ENCODE data around the gene GPR27. TPM values are rescaled to one million over a fixed set of nuclear protein-coding genes. Genes with fewer than 3 reads are reported as not detected.

GPR27 gene
- total RNA-seq, 6 experiments from 2014 or later, result 0.09 to 0.37 (median 0.12) TPM; not detected in 1

DNA sequence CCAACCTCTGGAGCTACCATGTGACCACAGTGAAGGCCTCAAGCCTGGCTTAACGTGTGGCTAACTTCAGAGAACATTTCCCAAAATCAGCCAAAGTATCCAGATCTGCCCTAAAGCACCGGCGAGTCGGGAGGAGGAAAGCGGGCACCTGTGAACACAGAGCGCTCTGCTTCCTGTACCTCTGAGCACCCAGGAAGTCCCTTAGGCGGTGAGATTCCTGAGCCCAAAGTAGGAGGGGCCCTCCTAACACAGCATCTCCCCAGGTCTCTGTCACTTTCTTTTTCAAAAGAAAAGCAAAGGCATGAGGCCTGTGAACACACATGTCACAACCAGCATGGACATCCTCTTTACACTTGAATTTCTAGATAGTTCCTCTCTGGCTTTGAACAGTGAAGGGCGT, 27.5 kb upstream of the GPR27 start:
- TF ChIP-seq, protein P1, sequence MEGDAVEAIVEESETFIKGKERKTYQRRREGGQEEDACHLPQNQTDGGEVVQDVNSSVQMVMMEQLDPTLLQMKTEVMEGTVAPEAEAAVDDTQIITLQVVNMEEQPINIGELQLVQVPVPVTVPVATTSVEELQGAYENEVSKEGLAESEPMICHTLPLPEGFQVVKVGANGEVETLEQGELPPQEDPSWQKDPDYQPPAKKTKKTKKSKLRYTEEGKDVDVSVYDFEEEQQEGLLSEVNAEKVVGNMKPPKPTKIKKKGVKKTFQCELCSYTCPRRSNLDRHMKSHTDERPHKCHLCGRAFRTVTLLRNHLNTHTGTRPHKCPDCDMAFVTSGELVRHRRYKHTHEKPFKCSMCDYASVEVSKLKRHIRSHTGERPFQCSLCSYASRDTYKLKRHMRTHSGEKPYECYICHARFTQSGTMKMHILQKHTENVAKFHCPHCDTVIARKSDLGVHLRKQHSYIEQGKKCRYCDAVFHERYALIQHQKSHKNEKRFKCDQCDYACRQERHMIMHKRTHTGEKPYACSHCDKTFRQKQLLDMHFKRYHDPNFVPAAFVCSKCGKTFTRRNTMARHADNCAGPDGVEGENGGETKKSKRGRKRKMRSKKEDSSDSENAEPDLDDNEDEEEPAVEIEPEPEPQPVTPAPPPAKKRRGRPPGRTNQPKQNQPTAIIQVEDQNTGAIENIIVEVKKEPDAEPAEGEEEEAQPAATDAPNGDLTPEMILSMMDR (IDR thresholded peaks at IDR 0.05), result no peak
- TF ChIP-seq POLR2A (IDR thresholded peaks at IDR 0.05), result no peak
- H3K4me3 ChIP-seq, result no peak overlapping the region
- ATAC-seq, result no peak

DNA sequence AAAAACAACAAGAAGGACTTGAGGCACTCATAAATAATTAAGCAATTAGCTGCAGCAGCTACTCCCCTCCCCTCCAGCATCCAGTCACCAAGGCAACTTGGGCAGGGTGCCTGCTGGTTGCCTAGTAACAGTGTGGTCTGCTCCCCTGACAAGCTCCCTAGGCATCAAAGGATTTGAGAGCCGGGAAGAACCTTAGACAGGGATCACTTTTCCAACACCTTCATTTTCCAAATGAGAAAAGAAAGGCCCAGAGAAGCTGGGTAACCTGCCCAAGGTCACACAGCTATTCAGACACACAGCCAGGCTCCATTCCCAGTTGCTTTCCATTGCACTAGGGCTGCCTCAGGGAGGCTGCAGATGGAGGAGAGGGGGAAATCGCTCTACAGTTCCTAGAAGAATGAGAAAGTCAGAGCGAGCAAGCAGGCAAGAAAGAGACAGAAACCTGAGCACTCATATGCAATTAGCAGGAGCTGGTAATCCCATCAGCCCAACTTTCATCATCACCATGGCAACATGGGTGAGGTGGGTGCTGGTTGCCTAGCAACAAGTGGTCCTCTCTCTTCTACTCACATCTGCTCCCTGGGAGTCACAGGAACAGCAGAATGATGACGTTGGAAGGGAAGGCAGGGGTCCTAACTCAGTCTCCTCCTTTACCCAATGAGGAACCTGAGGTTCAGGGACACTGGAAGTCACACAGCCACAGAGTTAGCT, 24.9 kb upstream of the GPR27 start:
- Histone ChIP-seq H3K4me1 (peaks cover 0 to 5% (median 0%) of the 10 kb centered on the region in 4 donors), H3K27me3 (no peaks in the 10 kb centered on the region), H3K27ac (no peak overlapping the region), H3K4me3 (no peak overlapping the region), H3K36me3 (no peaks in the 10 kb centered on the region), H3K9me3 (no peaks in the 10 kb centered on the region)
- DNase-seq (no peak), ATAC-seq (no peak)
- TF ChIP-seq POLR2A (IDR thresholded peaks at IDR 0.05), result no peak
- TF ChIP-seq, protein P1 (IDR thresholded peaks at IDR 0.05), result no peak
- intact Hi-C loops (cut with DNase I), result no loop called here
- 38% methylated on average over 4 of the region's 4 CpGs for WGBS (ENCODE audit: insufficient coverage, low coverage, low lambda C conversion rate, missing lambda C conversion rate)

More for the DNA sequence above, 27.5 kb upstream of the GPR27 start:
- no peak for DNase-seq
- Histone ChIP-seq H3K27ac (peak overlapping the region in 1 of 3 donors; percentile 62), H3K4me1 (peaks cover 0 to 9% (median 0%) of the 10 kb centered on the region in 4 donors), H3K9me3 (no peaks in the 10 kb centered on the region), H3K27me3 (no peaks in the 10 kb centered on the region), H3K36me3 (no peaks in the 10 kb centered on the region)
- WGBS (ENCODE audit: insufficient coverage, low coverage, low lambda C conversion rate, missing lambda C conversion rate), result 83% methylated on average over 2 of the region's 8 CpGs
- intact Hi-C loops (cut with DNase I), result no loop called here

DNA sequence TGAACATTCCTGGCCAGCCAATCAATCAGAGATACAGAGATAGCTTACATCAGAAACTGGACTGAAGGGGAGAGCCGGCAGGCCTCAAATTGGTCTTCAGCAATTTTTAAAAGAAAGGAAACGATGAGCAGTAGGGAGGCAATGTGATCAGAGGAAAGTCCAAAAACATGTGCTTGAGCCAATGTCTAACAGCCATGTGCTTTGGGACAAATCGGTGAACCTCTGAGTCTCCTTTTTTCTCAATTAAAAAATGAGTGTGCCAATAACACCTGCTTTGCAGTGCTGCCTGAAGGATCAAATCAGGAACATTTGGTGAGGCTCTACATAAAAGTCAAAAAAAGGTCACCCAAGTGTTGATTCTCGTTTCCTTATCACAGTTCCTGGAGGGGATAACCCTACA, 21.0 kb upstream of the GPR27 start:
- no peak for ATAC-seq
- intact Hi-C loops (cut with DNase I), result no loop called here

DNA sequence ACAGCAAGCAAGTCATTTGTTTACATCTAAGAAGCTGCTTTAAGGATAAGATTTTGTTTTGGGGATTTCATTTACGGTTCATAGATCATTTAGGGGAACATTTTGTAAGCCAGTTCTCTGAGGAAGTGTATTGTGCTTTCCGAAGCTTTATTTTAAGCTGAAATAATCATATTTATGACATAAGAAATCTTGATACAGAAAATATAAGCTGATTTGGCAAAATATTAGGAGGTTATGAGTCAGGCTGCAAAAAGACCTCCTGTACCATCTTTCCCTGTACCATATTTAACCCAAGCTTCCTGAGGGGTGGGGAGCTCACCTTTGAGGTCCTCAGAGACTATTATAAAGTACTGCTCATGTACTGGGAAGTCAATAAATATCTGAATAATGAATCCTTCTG, 20.3 kb upstream of the GPR27 start:
- ATAC-seq, result no peak
- intact Hi-C loops (cut with DNase I), result no loop called here

More for the DNA sequence above, 21.0 kb upstream of the GPR27 start:
- no peak for DNase-seq
- H3K4me1 ChIP-seq, result no peaks in the 10 kb centered on the region
- WGBS (ENCODE audit: insufficient coverage, low coverage, low lambda C conversion rate, missing lambda C conversion rate), result 79% methylated on average over 4 of the region's 4 CpGs
- TF ChIP-seq, protein P1 (IDR thresholded peaks at IDR 0.05), result no peak
- TF ChIP-seq POLR2A (IDR thresholded peaks at IDR 0.05), result no peak
- H3K36me3 ChIP-seq, result no peaks in the 10 kb centered on the region
- H3K27me3 ChIP-seq, result no peaks in the 10 kb centered on the region
- H3K9me3 ChIP-seq, result no peaks in the 10 kb centered on the region
- no peak overlapping the region for H3K4me3 ChIP-seq
- no peak overlapping the region for H3K27ac ChIP-seq

More for the DNA sequence above, 20.3 kb upstream of the GPR27 start:
- no peak overlapping the region for H3K4me3 ChIP-seq
- H3K4me1 ChIP-seq, result no peaks in the 10 kb centered on the region
- no peaks in the 10 kb centered on the region for H3K27me3 ChIP-seq
- no peak for TF ChIP-seq POLR2A (IDR thresholded peaks at IDR 0.05)
- TF ChIP-seq, protein P1 (IDR thresholded peaks at IDR 0.05), result no peak
- no peaks in the 10 kb centered on the region for H3K9me3 ChIP-seq
- no peak for DNase-seq
- no peak overlapping the region for H3K27ac ChIP-seq
- H3K36me3 ChIP-seq, result no peaks in the 10 kb centered on the region
- 73% methylated on average over 2 of the region's 2 CpGs for WGBS (ENCODE audit: insufficient coverage, low coverage, low lambda C conversion rate, missing lambda C conversion rate)
